ENCODE data around the gene LIN37.
A peak's percentile ranks its signal among the peaks of the same experiment; 100 is the strongest.

LIN37 gene

GRCh38 chr19:35751839-35752745 is 3.7 kb downstream of the LIN37 start:
- no peak for DNase-seq (ENCODE audit: low read depth in 2 of 3, low spot score in 1 of 3)

- no peak for DNase-seq (ENCODE audit: low read depth in 2 of 3, low spot score in 1 of 3)
These were observed 4.5 kb downstream of the LIN37 start for GRCh38 chr19:35752746-35753350.

GRCh38 chr19:35753634-35754369 is 5.4 kb downstream of the LIN37 start:
- DNase-seq (ENCODE audit: low read depth in 2 of 3, low spot score in 1 of 3), result no peak

- DNase-seq (ENCODE audit: low read depth in 2 of 3, low spot score in 1 of 3), result no peak
These were observed 6.2 kb downstream of the LIN37 start for GRCh38 chr19:35754370-35755130.

GRCh38 chr19:35755131-35755549 is 6.8 kb downstream of the LIN37 start:
- no peak for DNase-seq (ENCODE audit: low read depth in 2 of 3, low spot score in 1 of 3)

GRCh38 chr19:35755550-35756376 is 7.4 kb downstream of the LIN37 start:
- DNase-seq (ENCODE audit: low read depth in 2 of 3, low spot score in 1 of 3), result peak in 2 of 3 donors; percentile 36 to 41

GRCh38 chr19:35756377-35757230 is 8.2 kb downstream of the LIN37 start, which contains the start of gene HSPB6:
Gene HSPB6, minus strand, starts transcription at chr19:35757029. Its CDS starts 21 bp downstream, at chr19:35757008.
- DNase-seq (ENCODE audit: low read depth in 2 of 3, low spot score in 1 of 3), result no peak

- no peak for DNase-seq (ENCODE audit: low read depth in 2 of 3, low spot score in 1 of 3)
These were observed 8.9 kb downstream of the LIN37 start for GRCh38 chr19:35757231-35757748.

- DNase-seq (ENCODE audit: low read depth in 2 of 3, low spot score in 1 of 3), result peak; percentile 96 to 99 (median 98)
These were observed 9.6 kb downstream of the LIN37 start, which contains the start of gene PROSER3 for GRCh38 chr19:35757749-35758608. Gene PROSER3, plus strand, starts transcription at chr19:35758176. Its CDS starts 40 bp downstream, at chr19:35758216.

- DNase-seq (ENCODE audit: low read depth in 2 of 3, low spot score in 1 of 3), result no peak
These were observed 11.3 kb downstream of the LIN37 start for GRCh38 chr19:35759697-35760096.

- no peak for DNase-seq (ENCODE audit: low read depth in 2 of 3, low spot score in 1 of 3)
These were observed 12.5 kb downstream of the LIN37 start for GRCh38 chr19:35760711-35761349.

GRCh38 chr19:35764432-35765315 is 16.3 kb downstream of the LIN37 start:
- no peak for DNase-seq (ENCODE audit: low read depth in 2 of 3, low spot score in 1 of 3)

- DNase-seq (ENCODE audit: low read depth in 2 of 3, low spot score in 1 of 3), result no peak
These were observed 18.3 kb downstream of the LIN37 start for GRCh38 chr19:35766571-35767104.

GRCh38 chr19:35767288-35768081 is 19.1 kb downstream of the LIN37 start:
- no peak for DNase-seq (ENCODE audit: low read depth in 2 of 3, low spot score in 1 of 3)

GRCh38 chr19:35768082-35768421 is 19.7 kb downstream of the LIN37 start:
- no peak for DNase-seq (ENCODE audit: low read depth in 2 of 3, low spot score in 1 of 3)

Measured in stimulated activated CD4-positive, alpha-beta T cell treated with anti-CD3 and anti-CD28 coated beads, Interleukin-12 subunit alpha, Interleukin-12 subunit beta, amount 100 ng/mL, for 48 hours (primary cell).